OCI-LY7 (cell line): ENCODE measurements around the gene ACTG2.

Experiments
- CTCF ChIP-seq: fragments of 200-600 bp; sonication (generic); conservative IDR thresholded peaks from 2 replicates; pipeline ENCODE4 v1.5.1; 2014; ENCODE audit warnings: mild to moderate bottlenecking, antibody characterized with exemption, low read length, moderate library complexity, mixed read lengths
- EZH2phosphoT487 ChIP-seq: fragments of 200-600 bp; sonication (generic); IDR thresholded peaks from 2 replicates; pipeline ENCODE4 v1.6.1; 2018; ENCODE audit warnings: low read depth, borderline replicate concordance, mild to moderate bottlenecking, mixed run types, antibody characterized with exemption, low read length, moderate library complexity, mixed read lengths

- no peak for TF ChIP-seq CTCF
- no peak for TF ChIP-seq EZH2phosphoT487
These were observed 1.1 kb downstream of the ACTG2 start for GRCh38 chr2:73893764-73894474.
